ENCODE results near the gene PTPRCAP. TPM values are rescaled to one million over a fixed set of nuclear protein-coding genes. Genes with fewer than 3 reads are reported as not detected.

PTPRCAP gene
- total RNA-seq, 1 donor from 2014 or later, result 2.3 TPM

DNA sequence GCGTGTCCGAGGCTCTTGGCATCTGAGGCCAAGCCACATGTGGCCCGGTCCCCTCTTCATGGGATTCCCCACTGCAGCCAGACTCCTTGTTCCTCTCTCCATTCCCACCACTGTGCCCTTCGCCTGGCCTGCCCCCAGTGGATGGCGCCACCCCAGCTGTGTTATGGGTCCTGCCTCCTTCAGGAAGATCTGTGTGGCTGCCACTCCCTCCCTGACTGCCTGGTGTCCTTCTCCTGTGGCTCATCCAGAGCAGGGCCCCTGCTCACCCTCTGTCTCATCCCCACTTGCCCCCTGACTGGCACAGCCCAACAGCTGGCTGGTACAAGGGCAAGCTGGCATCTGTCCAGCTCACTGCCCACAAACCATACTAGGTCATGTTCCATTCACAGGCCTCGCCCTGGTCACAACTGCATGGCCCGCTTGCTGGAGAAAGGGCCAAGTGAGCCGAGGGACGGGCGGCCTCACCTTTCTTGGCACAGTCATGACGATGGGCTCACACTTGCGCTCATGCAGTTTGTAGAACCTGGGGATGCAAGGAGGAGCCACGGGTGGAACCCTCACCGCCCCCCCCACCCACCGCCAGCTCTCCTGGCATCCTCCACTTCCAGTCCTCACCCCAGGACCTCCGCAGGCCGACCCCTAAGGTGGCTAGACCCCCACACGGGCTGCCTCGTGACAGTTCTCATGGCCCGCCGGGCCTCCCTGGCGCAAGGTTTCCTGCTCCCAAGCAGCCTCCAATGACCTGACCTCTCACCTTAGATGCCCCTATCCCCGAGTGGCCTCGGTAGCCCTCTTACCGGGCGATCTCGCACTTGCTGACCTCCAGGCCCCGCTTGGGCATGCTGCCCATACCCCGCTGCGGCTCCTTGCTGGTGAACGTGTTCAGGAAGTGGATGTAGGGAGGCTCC is 2.1 kb upstream of the PTPRCAP start:
- H3K27me3 Mint-ChIP-seq, result no peaks in the 10 kb centered on the region
- peaks cover 2% of the 10 kb centered on the region for H3K4me1 Mint-ChIP-seq (ENCODE audit: low read depth)
- TF ChIP-seq, protein P1, sequence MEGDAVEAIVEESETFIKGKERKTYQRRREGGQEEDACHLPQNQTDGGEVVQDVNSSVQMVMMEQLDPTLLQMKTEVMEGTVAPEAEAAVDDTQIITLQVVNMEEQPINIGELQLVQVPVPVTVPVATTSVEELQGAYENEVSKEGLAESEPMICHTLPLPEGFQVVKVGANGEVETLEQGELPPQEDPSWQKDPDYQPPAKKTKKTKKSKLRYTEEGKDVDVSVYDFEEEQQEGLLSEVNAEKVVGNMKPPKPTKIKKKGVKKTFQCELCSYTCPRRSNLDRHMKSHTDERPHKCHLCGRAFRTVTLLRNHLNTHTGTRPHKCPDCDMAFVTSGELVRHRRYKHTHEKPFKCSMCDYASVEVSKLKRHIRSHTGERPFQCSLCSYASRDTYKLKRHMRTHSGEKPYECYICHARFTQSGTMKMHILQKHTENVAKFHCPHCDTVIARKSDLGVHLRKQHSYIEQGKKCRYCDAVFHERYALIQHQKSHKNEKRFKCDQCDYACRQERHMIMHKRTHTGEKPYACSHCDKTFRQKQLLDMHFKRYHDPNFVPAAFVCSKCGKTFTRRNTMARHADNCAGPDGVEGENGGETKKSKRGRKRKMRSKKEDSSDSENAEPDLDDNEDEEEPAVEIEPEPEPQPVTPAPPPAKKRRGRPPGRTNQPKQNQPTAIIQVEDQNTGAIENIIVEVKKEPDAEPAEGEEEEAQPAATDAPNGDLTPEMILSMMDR (IDR thresholded peaks at IDR 0.05; ENCODE audit: unreplicated experiment), result no peak
- no peak overlapping the region for H3K4me3 Mint-ChIP-seq (ENCODE audit: low read depth)
- H3K36me3 Mint-ChIP-seq (ENCODE audit: insufficient read depth), result no peaks in the 10 kb centered on the region
- no peak for DNase-seq (ENCODE audit: low spot score, unreplicated experiment)
- H3K9me3 Mint-ChIP-seq (ENCODE audit: low read depth), result no peaks in the 10 kb centered on the region
- H3K27ac Mint-ChIP-seq, result no peak overlapping the region

DNA sequence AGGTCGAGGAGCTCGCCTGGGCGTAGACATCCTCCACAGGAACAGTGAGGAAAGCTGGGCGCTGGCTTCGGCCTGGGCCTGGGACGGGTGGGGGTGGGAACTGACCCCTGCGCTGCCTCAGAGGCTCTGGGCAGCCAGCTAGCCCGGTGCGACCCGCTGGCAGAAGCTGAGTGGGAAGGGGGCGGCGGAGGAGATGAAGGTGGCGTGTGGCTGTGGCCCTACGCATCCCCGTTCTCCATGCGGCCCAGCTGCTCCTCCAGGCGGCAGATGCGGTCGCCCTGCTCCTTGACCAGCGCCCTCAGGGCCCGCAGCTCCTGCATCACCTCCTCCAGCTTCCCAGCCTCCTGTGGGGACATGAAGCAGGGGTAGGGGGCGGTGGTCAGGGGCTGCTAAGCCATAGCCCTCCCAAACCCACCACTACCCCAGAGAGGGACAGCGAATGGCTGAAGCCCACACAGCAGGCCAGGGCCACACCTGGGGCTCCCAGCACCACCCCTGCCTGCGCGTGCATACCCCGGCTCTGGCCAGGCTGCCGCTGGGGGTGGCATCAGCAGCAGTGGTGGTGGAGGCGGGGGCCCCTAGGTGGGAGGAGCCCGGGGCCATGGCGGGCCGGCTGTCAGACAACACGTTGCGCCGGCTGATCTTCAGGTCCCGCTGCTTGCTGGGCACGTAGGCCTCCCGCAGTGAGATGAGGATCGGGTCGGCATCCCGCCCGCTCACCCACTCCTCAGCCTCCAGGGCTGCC is 848 bp upstream of the PTPRCAP start:
- no peaks in the 10 kb centered on the region for H3K36me3 Mint-ChIP-seq (ENCODE audit: insufficient read depth)
- TF ChIP-seq, protein P1 (IDR thresholded peaks at IDR 0.05; ENCODE audit: unreplicated experiment), result no peak
- H3K27ac Mint-ChIP-seq, result no peak overlapping the region
- DNase-seq (ENCODE audit: low spot score, unreplicated experiment), result no peak
- no peaks in the 10 kb centered on the region for H3K9me3 Mint-ChIP-seq (ENCODE audit: low read depth)
- H3K27me3 Mint-ChIP-seq, result no peaks in the 10 kb centered on the region
- H3K4me3 Mint-ChIP-seq (ENCODE audit: low read depth), result no peak overlapping the region
- H3K4me1 Mint-ChIP-seq (ENCODE audit: low read depth), result peaks cover 2% of the 10 kb centered on the region

DNA sequence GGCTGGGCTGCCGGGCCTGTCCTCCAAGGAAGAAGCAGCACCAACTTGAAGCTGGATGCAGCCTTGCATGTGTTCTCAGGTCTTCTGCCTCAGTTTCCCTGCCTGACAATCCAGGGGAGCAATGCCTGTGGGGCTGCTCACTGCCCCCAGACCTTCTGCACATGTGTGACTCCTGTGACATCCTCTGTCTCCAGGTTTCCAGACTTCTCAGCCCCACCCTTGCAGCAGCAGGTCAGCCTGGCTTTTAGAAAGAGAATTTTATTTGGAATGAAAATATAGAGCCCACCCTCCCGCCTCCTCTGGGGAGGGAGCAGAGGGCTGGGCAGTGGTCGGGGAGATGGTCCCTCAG is 301 bp upstream of the PTPRCAP start:
- Mint-ChIP-seq H3K9me3 (ENCODE audit: low read depth) (no peaks in the 10 kb centered on the region), H3K27ac (no peak overlapping the region), H3K4me1 (ENCODE audit: low read depth) (peaks cover 2% of the 10 kb centered on the region), H3K27me3 (no peaks in the 10 kb centered on the region), H3K4me3 (ENCODE audit: low read depth) (no peak overlapping the region), H3K36me3 (ENCODE audit: insufficient read depth) (no peaks in the 10 kb centered on the region)
- DNase-seq (ENCODE audit: low spot score, unreplicated experiment), result no peak
- TF ChIP-seq, protein P1 (IDR thresholded peaks at IDR 0.05; ENCODE audit: unreplicated experiment), result no peak

DNA sequence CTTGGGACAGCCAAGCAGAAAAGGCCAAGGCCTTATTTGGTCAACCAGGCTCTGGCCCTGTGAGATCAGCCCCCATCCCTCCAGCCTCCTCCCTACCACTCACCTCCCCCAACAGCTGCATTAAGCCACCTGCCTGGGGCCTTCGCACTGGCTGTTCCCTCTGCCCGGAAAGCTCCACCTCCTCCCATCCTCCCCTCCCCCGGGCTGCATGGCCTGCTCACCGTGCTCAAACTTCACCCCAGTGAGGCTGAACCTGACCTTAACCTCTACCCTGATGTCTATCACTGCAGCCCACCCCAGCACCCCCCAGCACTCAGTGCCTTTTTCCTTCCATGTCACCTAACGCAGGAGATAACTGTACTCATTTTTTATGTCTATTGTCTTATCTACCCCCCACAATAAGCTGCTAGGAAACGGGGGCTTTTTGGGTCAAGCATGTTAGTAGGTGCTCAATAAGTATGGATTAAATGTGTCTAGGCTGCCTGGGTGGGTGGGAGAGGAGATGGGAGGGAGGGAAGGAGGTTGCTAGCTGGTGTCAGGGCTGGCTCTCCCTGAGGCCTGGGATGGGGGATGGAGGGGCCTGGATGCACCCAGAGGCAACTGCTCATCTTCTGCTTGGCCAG is 912 bp downstream of the PTPRCAP start:
- DNase-seq (ENCODE audit: low spot score, unreplicated experiment), result no peak
- Mint-ChIP-seq H3K36me3 (ENCODE audit: insufficient read depth) (peaks cover 3% of the 10 kb centered on the region), H3K4me3 (ENCODE audit: low read depth) (no peak overlapping the region), H3K4me1 (ENCODE audit: low read depth) (no peaks in the 10 kb centered on the region), H3K27ac (no peak overlapping the region), H3K27me3 (no peaks in the 10 kb centered on the region), H3K9me3 (ENCODE audit: low read depth) (no peaks in the 10 kb centered on the region)
- TF ChIP-seq, protein P1 (IDR thresholded peaks at IDR 0.05; ENCODE audit: unreplicated experiment), result no peak

DNA sequence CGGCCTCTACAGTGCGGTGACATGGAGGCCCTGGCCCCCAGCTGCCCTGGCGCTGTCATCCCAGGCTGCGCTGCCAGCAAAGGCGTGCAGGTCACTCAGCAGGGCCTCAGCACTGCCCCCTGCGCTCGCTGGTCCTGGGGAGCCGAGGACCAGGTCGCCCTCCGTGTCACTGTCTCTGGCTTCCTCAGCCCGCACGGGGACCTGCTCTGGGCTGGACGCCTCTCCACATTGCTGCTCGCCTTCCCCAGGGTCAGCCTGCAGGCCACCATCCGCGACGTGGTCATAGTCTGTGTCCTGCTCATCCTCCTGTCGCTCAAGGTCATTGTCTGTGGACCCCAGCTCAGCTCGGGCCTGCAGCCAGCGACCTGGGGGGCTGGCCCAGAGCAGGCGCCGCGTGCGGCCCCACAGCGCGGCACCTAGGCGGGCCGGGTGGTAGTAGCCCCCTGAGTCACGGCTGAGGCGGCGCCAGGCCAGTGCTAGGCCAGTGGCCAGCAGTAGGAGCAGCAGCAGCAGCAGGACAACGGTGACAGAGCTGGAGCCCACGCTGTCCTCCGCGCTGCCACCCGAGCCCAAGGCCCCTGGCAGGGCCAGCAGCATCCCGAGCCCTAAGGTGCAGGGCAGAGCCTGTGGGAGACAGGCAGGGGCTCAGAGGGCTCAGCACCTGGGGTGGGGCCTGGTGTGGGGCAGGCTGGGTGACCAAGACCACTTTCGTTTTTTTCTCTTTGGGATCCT is 1.6 kb downstream of the PTPRCAP start:
- Mint-ChIP-seq H3K4me3 (ENCODE audit: low read depth) (no peak overlapping the region), H3K36me3 (ENCODE audit: insufficient read depth) (peaks cover 3% of the 10 kb centered on the region), H3K27ac (no peak overlapping the region), H3K27me3 (no peaks in the 10 kb centered on the region), H3K4me1 (ENCODE audit: low read depth) (no peaks in the 10 kb centered on the region), H3K9me3 (ENCODE audit: low read depth) (no peaks in the 10 kb centered on the region)
- DNase-seq (ENCODE audit: low spot score, unreplicated experiment), result no peak
- TF ChIP-seq, protein P1 (IDR thresholded peaks at IDR 0.05; ENCODE audit: unreplicated experiment), result no peak

Data from progenitor cell of endocrine pancreas (in vitro differentiated cells).